DOHH2 (cell line): Measurements from ENCODE around the gene POLR2A.

Experiments used
- H3F3A ChIP-seq: fragments of 200-600 bp; sonication (generic), shearing (Covaris generic); 2 replicates; pipeline ENCODE4 v1.6.0; 2016; ENCODE audit warnings: antibody characterized with exemption, mild to moderate bottlenecking; ENCODE audit not compliant: control insufficient read depth, insufficient read depth
- H3K27ac ChIP-seq: fragments of 200-600 bp; sonication (generic); 2 replicates; pipeline ENCODE4 v1.5.1; 2014; ENCODE audit warnings: low read depth, mild to moderate bottlenecking, low read length, moderate library complexity
- H3K27me3 ChIP-seq: fragments of 200-600 bp; sonication (generic); 2 replicates; pipeline ENCODE4 v1.6.1; 2014; ENCODE audit warnings: mild to moderate bottlenecking, low read length, mixed read lengths; ENCODE audit not compliant: control insufficient read depth
- H3K36me3 ChIP-seq: fragments of 200-600 bp; sonication (generic); 2 replicates; pipeline ENCODE4 v1.6.1; 2014; ENCODE audit warnings: mild to moderate bottlenecking, low read length, moderate library complexity, mixed read lengths; ENCODE audit not compliant: control insufficient read depth
- H3K4me1 ChIP-seq: fragments of 200-600 bp; sonication (generic); 2 replicates; pipeline ENCODE4 v1.6.1; 2014; ENCODE audit warnings: mild to moderate bottlenecking, low read length, mixed read lengths; ENCODE audit not compliant: control insufficient read depth
- H3K4me2 ChIP-seq: fragments of 200-600 bp; sonication (generic); 2 replicates; pipeline ENCODE4 v1.6.0; 2014; ENCODE audit warnings: mild to moderate bottlenecking, low read length, moderate library complexity
- H3K4me3 ChIP-seq: fragments of 200-600 bp; sonication (generic); 2 replicates; pipeline ENCODE4 v1.5.1; 2014; ENCODE audit warnings: mild to moderate bottlenecking, low read length, mixed read lengths
- H3K79me2 ChIP-seq: fragments of 200-600 bp; sonication (generic); 2 replicates; pipeline ENCODE4 v1.6.1; 2014; ENCODE audit warnings: mild to moderate bottlenecking, low read length, mixed read lengths; ENCODE audit not compliant: control insufficient read depth
- H3K9me2 ChIP-seq: fragments of 200-600 bp; sonication (generic); replicated peaks from 2 replicates; pipeline ENCODE4 v1.6.1; 2014; ENCODE audit warnings: mild to moderate bottlenecking, low read length, mixed read lengths; ENCODE audit not compliant: control insufficient read depth
- H3K9me3 ChIP-seq: fragments of 200-600 bp; sonication (generic); 2 replicates; pipeline ENCODE4 v1.6.1; 2014; ENCODE audit warnings: antibody characterized with exemption, low read length, mixed read lengths; ENCODE audit not compliant: control insufficient read depth, insufficient read depth
- H4K20me1 ChIP-seq: fragments of 200-600 bp; sonication (generic); 2 replicates; pipeline ENCODE4 v1.6.0; 2014; ENCODE audit warnings: low read depth, mild to moderate bottlenecking, antibody characterized with exemption, low read length, moderate library complexity; ENCODE audit not compliant: control insufficient read depth, insufficient read depth
- EZH2phosphoT487 ChIP-seq: fragments of 200-600 bp; sonication (generic); IDR thresholded peaks from 2 replicates; pipeline ENCODE4 v1.6.1; 2017; ENCODE audit warnings: borderline replicate concordance, mild to moderate bottlenecking, antibody characterized with exemption, low read length, moderate library complexity, mixed read lengths
- TF ChIP-seq, protein P1 (sequence below): fragments of 200-600 bp; sonication (generic); IDR thresholded peaks from one replicate; pipeline ENCODE4 v1.5.1; 2014; ENCODE audit warnings: antibody characterized with exemption, mild to moderate bottlenecking, low read depth, low read length; ENCODE audit not compliant: poor library complexity, severe bottlenecking

Gene POLR2A

GRCh38 chr17:7502171-7502847 lies 18.1 kb downstream of the POLR2A start:
- Histone ChIP-seq H3K9me2 (no peaks in the 10 kb centered on the region), H3K4me1 (no peaks in the 10 kb centered on the region), H3K79me2 (no peaks in the 10 kb centered on the region), H3K36me3 (peaks cover 90% of the 10 kb centered on the region), H3K9me3 (no peaks in the 10 kb centered on the region), H3K4me2 (no peak overlapping the region), H3F3A (no peaks in the 10 kb centered on the region), H3K27me3 (no peaks in the 10 kb centered on the region), H3K27ac (no peak overlapping the region), H4K20me1 (no peaks in the 10 kb centered on the region; the same call in 1 of the 2 replicates), H3K4me3 (no peak overlapping the region)
- TF ChIP-seq, protein P1, sequence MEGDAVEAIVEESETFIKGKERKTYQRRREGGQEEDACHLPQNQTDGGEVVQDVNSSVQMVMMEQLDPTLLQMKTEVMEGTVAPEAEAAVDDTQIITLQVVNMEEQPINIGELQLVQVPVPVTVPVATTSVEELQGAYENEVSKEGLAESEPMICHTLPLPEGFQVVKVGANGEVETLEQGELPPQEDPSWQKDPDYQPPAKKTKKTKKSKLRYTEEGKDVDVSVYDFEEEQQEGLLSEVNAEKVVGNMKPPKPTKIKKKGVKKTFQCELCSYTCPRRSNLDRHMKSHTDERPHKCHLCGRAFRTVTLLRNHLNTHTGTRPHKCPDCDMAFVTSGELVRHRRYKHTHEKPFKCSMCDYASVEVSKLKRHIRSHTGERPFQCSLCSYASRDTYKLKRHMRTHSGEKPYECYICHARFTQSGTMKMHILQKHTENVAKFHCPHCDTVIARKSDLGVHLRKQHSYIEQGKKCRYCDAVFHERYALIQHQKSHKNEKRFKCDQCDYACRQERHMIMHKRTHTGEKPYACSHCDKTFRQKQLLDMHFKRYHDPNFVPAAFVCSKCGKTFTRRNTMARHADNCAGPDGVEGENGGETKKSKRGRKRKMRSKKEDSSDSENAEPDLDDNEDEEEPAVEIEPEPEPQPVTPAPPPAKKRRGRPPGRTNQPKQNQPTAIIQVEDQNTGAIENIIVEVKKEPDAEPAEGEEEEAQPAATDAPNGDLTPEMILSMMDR, result no peak
- TF ChIP-seq EZH2phosphoT487, result no peak

DNA sequence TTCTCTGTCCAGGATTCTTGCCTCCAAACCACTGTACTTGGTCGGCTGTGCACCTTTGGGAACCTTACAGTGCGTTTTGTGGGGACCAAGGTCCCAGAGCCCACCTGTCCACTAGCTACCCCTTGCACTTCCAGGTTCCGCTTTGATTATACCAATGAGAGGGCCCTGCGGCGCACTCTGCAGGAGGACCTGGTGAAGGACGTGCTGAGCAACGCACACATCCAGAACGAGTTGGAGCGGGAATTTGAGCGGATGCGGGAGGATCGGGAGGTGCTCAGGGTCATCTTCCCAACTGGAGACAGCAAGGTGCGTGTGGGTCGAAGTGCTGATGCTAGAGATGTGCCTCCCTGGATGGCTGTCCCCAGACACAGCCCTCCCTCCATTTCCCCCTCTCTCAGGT lies 18.8 kb downstream of the POLR2A start:
- Histone ChIP-seq H3K27ac (no peak overlapping the region), H3K27me3 (no peaks in the 10 kb centered on the region), H3K79me2 (no peaks in the 10 kb centered on the region), H3K4me2 (no peak overlapping the region), H3K9me2 (no peaks in the 10 kb centered on the region), H3K4me3 (no peak overlapping the region), H3K4me1 (no peaks in the 10 kb centered on the region), H3K36me3 (peaks cover 86% of the 10 kb centered on the region), H4K20me1 (no peaks in the 10 kb centered on the region; the same call in 1 of the 2 replicates), H3K9me3 (no peaks in the 10 kb centered on the region), H3F3A (no peaks in the 10 kb centered on the region)
- no peak for TF ChIP-seq EZH2phosphoT487
- TF ChIP-seq, protein P1, result peak; percentile 53

DNA sequence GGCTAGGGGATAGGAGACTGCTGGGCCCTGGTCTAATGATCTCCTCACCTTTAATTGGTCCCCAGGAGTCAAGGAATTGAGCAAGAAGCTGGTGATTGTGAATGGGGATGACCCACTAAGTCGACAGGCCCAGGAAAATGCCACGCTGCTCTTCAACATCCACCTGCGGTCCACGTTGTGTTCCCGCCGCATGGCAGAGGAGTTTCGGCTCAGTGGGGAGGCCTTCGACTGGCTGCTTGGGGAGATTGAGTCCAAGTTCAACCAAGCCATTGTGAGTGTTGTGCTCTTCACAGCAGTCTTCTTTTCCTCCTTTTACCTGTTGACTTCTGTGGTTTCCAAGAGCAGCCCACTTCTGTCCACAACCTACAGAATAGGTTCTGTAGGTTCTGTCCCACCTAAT lies 19.4 kb downstream of the POLR2A start:
- H3K27ac ChIP-seq, result no peak overlapping the region
- no peaks in the 10 kb centered on the region for H3K9me2 ChIP-seq
- no peak overlapping the region for H3K4me3 ChIP-seq
- no peaks in the 10 kb centered on the region; the same call in 1 of the 2 replicates for H4K20me1 ChIP-seq
- no peaks in the 10 kb centered on the region for H3K4me1 ChIP-seq
- H3K36me3 ChIP-seq, result peaks cover 85% of the 10 kb centered on the region
- no peak for TF ChIP-seq EZH2phosphoT487
- TF ChIP-seq, protein P1, result no peak
- H3K79me2 ChIP-seq, result no peaks in the 10 kb centered on the region
- H3F3A ChIP-seq, result no peaks in the 10 kb centered on the region
- no peaks in the 10 kb centered on the region for H3K9me3 ChIP-seq
- H3K27me3 ChIP-seq, result no peaks in the 10 kb centered on the region
- no peak overlapping the region for H3K4me2 ChIP-seq
